Jurkat, Clone E6-1 (cell line): ENCODE results near the gene MPI.
A peak's percentile ranks its signal among the peaks of the same experiment; 100 is the strongest.
"Not testable (repeated sequence)": the region's sequence is repeated elsewhere in the genome, so short reads cannot be mapped to it uniquely, and the experiment has no call there.

ENCODE experiments used
- DNase-seq: peaks from one replicate; pipeline ENCODE4 v3.0.0-alpha.2; 2011; ENCODE audit warnings: low read depth, low spot score
- H3K4me3 ChIP-seq: 2 replicates; pipeline ENCODE4 v1.5.1; 2011; ENCODE audit warnings: mild to moderate bottlenecking, low read length, control low read depth, moderate library complexity

MPI gene

GRCh38 chr15:74907163-74907870 lies 17.5 kb downstream of the MPI start:
- DNase-seq = no peak
- H3K4me3 ChIP-seq = peak overlapping the region; percentile 57

DNA sequence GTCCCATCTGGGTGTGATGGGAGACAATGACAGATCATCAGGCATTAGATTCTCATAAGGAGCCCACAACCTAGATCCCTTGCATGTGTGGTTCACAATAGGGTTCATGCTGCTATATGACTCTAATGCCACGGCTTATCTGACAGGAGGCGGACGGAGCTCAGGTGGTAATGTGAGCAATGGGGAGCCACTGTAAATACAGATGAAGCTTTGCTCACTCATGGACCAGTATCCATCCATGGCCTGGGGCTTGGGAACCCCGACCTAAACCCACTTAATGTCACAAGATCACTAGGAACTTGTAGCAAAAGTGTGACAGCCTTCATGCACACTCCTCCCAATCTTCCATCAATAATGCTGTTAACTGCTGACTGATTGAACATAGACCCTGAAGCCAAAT lies 18.8 kb downstream of the MPI start:
- no peak for DNase-seq
- no peak overlapping the region for H3K4me3 ChIP-seq

- no peak for DNase-seq
- H3K4me3 ChIP-seq = no peak overlapping the region
These were observed 23.2 kb downstream of the MPI start for GRCh38 chr15:74913041-74913440.

GRCh38 chr15:74913799-74914198 lies 24.0 kb downstream of the MPI start:
- not testable (repeated sequence) for H3K4me3 ChIP-seq, DNase-seq

- no peak overlapping the region for H3K4me3 ChIP-seq
- DNase-seq = no peak
These were observed 27.8 kb downstream of the MPI start for GRCh38 chr15:74917676-74918075.

- H3K4me3 ChIP-seq = no peak overlapping the region
- no peak for DNase-seq
These were observed 30.6 kb downstream of the MPI start for GRCh38 chr15:74920456-74920855.

- DNase-seq = no peak
- H3K4me3 ChIP-seq = no peak overlapping the region
These were observed 34.7 kb downstream of the MPI start for GRCh38 chr15:74924525-74924924.

DNA sequence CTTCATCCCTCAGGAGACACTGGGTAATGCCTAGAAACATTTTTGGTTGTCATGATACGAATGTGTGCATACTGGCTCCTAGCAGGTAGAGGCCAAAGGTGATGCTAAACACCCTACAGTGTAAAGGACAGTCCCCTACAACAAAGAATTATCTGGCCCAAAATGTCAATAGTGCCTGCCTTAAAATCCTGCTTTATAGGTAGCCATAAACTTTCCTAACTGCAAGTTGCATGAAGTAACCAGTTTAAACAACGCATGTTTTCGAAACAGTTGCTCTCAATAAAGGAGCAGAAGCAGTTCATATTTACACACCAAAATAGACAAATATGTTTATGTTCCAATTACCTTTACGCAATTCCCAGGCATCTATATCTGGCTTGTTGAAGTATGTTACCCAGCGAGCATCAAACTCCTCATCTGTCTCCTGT lies 38.9 kb downstream of the MPI start:
- DNase-seq = no peak
- H3K4me3 ChIP-seq = no peak overlapping the region

GRCh38 chr15:74933573-74933972 lies 43.7 kb downstream of the MPI start:
- no peak for DNase-seq
- H3K4me3 ChIP-seq = no peak overlapping the region

- DNase-seq = not testable (repeated sequence)
These were observed 45.4 kb downstream of the MPI start for GRCh38 chr15:74935193-74935592.

GRCh38 chr15:74937272-74937589 lies 47.4 kb downstream of the MPI start:
- DNase-seq = no peak

More at GRCh38 chr15:74935193-74935592, 45.4 kb downstream of the MPI start:
- not testable (repeated sequence) for H3K4me3 ChIP-seq

GRCh38 chr15:74937590-74938371 lies 47.9 kb downstream of the MPI start, which contains the start of gene COX5A:
TSS of gene COX5A (minus strand) at chr15:74938073. CDS start at chr15:74938014, 59 bp downstream.
- H3K4me3 ChIP-seq = peak within 1 kb of the TSS; percentile 65
- DNase-seq = peak; percentile 92

More at GRCh38 chr15:74937272-74937589, 47.4 kb downstream of the MPI start:
- peak overlapping the region; percentile 65 for H3K4me3 ChIP-seq

DNA sequence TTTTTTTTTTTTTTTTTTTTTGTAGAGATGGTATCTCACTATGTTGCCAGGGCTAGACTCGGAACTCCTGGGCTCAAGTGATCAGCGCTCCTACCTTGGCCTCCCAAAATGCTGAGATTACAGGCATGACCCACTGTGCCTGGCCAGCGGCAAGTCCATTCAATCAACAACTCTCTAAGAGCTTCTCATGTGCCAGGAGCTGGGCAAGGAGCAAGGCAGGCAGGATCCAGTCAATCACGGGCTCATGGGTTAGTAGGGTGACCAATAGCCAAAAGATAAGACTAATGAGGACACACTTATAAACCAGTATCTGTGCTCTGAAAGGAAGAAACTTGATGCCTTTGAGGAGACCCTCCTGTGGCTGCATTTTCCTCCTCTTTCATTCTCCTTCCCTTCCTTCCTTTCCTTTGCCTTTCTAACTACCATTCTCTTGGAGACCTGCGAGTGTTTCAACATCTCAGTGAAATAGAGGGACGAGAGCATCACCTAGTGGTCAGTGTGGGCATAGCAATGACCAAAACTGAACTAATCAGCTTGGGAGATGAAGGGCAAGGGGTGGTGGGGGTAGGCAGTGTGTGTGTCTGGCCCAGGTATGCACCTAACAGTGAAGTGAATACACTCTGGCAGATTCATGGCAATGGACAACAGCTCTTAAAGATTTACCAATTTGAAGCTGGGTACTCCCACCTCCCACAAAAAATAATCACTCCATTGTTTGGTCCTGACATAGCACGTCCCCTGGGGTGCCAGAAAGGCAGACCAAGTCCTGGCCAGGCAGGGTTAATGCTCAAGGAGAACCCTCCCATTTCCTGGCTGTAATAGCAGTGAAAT lies 60.5 kb downstream of the MPI start:
- H3K4me3 ChIP-seq = no peak overlapping the region
- DNase-seq = peak; percentile 72

DNA sequence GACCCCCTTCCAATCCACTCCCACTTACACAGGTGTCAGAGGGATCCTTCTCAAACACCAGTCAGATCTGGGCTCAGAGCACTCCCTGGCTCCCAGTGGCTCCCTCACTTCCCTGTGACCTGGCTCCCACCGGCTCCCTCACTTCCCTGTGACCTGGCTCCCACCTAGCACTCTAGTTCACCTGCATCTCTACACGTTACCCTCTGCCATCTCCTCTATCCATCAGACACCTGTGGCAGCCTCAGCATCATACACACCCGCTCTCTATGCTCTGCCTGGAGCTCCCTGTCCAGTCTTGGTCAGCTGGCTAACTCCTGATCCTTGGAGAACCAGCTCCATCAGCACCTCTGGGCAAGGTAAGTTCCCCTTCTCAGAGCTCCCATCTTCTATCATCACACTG lies 61.2 kb downstream of the MPI start:
- H3K4me3 ChIP-seq = no peak overlapping the region
- no peak for DNase-seq
